ENCODE data around the gene NYAP2. TPM values are rescaled to one million over a fixed set of nuclear protein-coding genes. Genes with fewer than 3 reads are reported as not detected.

The NYAP2 gene
- total RNA-seq, 1 donor from 2014 or later = 0.07 TPM

DNA sequence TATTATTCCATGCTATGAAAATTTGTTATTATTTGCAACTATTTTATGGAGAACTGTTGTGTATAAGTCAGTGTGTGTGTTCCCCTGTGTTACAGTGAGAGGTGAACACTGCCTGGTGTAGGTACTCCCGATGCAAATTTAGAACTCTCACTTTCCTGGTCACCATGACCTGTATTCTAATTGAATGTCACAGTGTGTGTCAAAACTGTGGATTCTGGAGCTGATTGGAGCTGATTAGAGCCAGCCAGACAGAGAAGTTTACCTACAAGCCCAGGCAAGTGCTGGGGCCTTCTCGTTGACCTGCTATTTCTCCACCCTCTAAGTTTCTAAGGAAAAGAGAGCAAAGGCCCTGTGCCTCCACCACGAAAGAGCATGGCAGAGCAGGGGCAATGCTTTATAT lies 216.0 kb downstream of the NYAP2 start:
- Mint-ChIP-seq H3K27me3 (ENCODE audit: insufficient read depth, low read depth) (no peaks in the 10 kb centered on the region), H3K9me3 (no peaks in the 10 kb centered on the region), H3K27ac (no peak overlapping the region), H3K4me1 (peaks cover 6% of the 10 kb centered on the region), H3K4me3 (no peak overlapping the region), H3K36me3 (no peaks in the 10 kb centered on the region)
- Histone ChIP-seq H3F3A (ENCODE audit: low read depth) (no peaks in the 10 kb centered on the region), H3K27me3 (no peaks in the 10 kb centered on the region), H3K27ac (no peak overlapping the region), H3K4me2 (no peak overlapping the region), H3K79me2 (ENCODE audit: low read depth) (no peaks in the 10 kb centered on the region), H3K9me3 (ENCODE audit: low read depth) (no peaks in the 10 kb centered on the region), H3K9ac (no peak overlapping the region), H3K36me3 (no peaks in the 10 kb centered on the region), H3K4me3 (no peak overlapping the region), H2AFZ (replicated peaks) (no peak overlapping the region), H4K20me1 (ENCODE audit: low read depth) (no peaks in the 10 kb centered on the region), H3K4me1 (no peaks in the 10 kb centered on the region)
- no peak for TF ChIP-seq EZH2 (IDR thresholded peaks at IDR 0.05)
- no peak for TF ChIP-seq CTCF (IDR thresholded peaks at IDR 0.05)
- TF ChIP-seq EZH2phosphoT487 (IDR thresholded peaks at IDR 0.05) = no peak
- DNase-seq (ENCODE audit: low spot score) = no peak

- Histone ChIP-seq H4K20me1 (ENCODE audit: low read depth) (no peaks in the 10 kb centered on the region), H3F3A (ENCODE audit: low read depth) (no peaks in the 10 kb centered on the region), H3K36me3 (no peaks in the 10 kb centered on the region), H3K79me2 (ENCODE audit: low read depth) (no peaks in the 10 kb centered on the region), H3K27ac (no peak overlapping the region), H3K9ac (no peak overlapping the region), H3K4me1 (no peaks in the 10 kb centered on the region), H3K4me3 (no peak overlapping the region), H3K9me3 (ENCODE audit: low read depth) (no peaks in the 10 kb centered on the region), H3K27me3 (no peaks in the 10 kb centered on the region), H2AFZ (replicated peaks) (no peak overlapping the region), H3K4me2 (no peak overlapping the region)
- Mint-ChIP-seq H3K4me3 (no peak overlapping the region), H3K4me1 (peaks cover 6% of the 10 kb centered on the region), H3K27me3 (ENCODE audit: insufficient read depth, low read depth) (no peaks in the 10 kb centered on the region), H3K36me3 (no peaks in the 10 kb centered on the region), H3K27ac (no peak overlapping the region), H3K9me3 (no peaks in the 10 kb centered on the region)
- no peak for DNase-seq (ENCODE audit: low spot score)
- no peak for TF ChIP-seq EZH2phosphoT487 (IDR thresholded peaks at IDR 0.05)
- TF ChIP-seq EZH2 (IDR thresholded peaks at IDR 0.05) = no peak
Observed at GRCh38 chr2:225616372-225616771, 216.9 kb downstream of the NYAP2 start.

- Histone ChIP-seq H3K27me3 (no peaks in the 10 kb centered on the region), H3K9me3 (ENCODE audit: low read depth) (no peaks in the 10 kb centered on the region), H3K9ac (no peak overlapping the region), H3K4me2 (no peak overlapping the region), H3K4me3 (no peak overlapping the region), H3K4me1 (no peaks in the 10 kb centered on the region), H3F3A (ENCODE audit: low read depth) (no peaks in the 10 kb centered on the region), H3K27ac (no peak overlapping the region), H4K20me1 (ENCODE audit: low read depth) (no peaks in the 10 kb centered on the region), H3K79me2 (ENCODE audit: low read depth) (no peaks in the 10 kb centered on the region), H2AFZ (replicated peaks) (no peak overlapping the region), H3K36me3 (no peaks in the 10 kb centered on the region)
- no peaks in the 10 kb centered on the region for H3K27me3 Mint-ChIP-seq (ENCODE audit: insufficient read depth, low read depth)
- DNase-seq (ENCODE audit: low spot score) = no peak
- no peaks in the 10 kb centered on the region for H3K36me3 Mint-ChIP-seq
- no peak overlapping the region for H3K27ac Mint-ChIP-seq
- H3K4me1 Mint-ChIP-seq = peaks cover 6% of the 10 kb centered on the region
- H3K4me3 Mint-ChIP-seq = no peak overlapping the region
- no peak for TF ChIP-seq CTCF (IDR thresholded peaks at IDR 0.05)
- no peak for TF ChIP-seq EZH2phosphoT487 (IDR thresholded peaks at IDR 0.05)
- no peak for TF ChIP-seq EZH2 (IDR thresholded peaks at IDR 0.05)
- H3K9me3 Mint-ChIP-seq = no peaks in the 10 kb centered on the region
Observed at GRCh38 chr2:225616848-225617247, 217.3 kb downstream of the NYAP2 start.

DNA sequence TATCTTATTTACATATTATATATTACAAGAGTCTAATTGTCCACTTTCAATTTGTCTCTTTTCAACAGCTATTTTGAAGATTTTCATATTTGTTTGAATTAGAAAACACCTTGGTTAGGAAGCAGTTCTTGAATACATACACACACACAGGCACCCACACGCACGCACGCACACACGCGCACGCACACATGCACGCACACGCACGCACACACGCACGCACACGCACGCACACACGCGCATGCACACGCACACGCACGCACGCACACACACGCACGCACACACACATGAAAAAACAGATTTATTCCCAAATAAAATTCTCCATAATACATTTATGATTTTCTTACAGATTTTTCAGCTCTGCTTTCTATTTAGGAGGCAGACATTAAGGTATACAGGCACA lies 220.7 kb downstream of the NYAP2 start:
- Mint-ChIP-seq H3K27me3 (ENCODE audit: insufficient read depth, low read depth) (no peaks in the 10 kb centered on the region), H3K9me3 (no peaks in the 10 kb centered on the region), H3K36me3 (no peaks in the 10 kb centered on the region), H3K4me3 (no peak overlapping the region), H3K27ac (no peak overlapping the region), H3K4me1 (peaks cover under 1% of the 10 kb centered on the region)
- no peaks in the 10 kb centered on the region for H3K27me3 ChIP-seq
- no peak overlapping the region for H3K27ac ChIP-seq
- H3K4me1 ChIP-seq = no peaks in the 10 kb centered on the region
- no peaks in the 10 kb centered on the region for H3K79me2 ChIP-seq (ENCODE audit: low read depth)
- no peak overlapping the region for H3K4me2 ChIP-seq
- H3K36me3 ChIP-seq = no peaks in the 10 kb centered on the region
- no peak overlapping the region for H2AFZ ChIP-seq (replicated peaks)
- H3K9me3 ChIP-seq (ENCODE audit: low read depth) = no peaks in the 10 kb centered on the region
- TF ChIP-seq CTCF (IDR thresholded peaks at IDR 0.05) = no peak
- no peak for TF ChIP-seq EZH2 (IDR thresholded peaks at IDR 0.05)
- TF ChIP-seq EZH2phosphoT487 (IDR thresholded peaks at IDR 0.05) = no peak
- no peak for DNase-seq (ENCODE audit: low spot score)
- no peak overlapping the region for H3K4me3 ChIP-seq
- H3F3A ChIP-seq (ENCODE audit: low read depth) = no peaks in the 10 kb centered on the region
- no peaks in the 10 kb centered on the region for H4K20me1 ChIP-seq (ENCODE audit: low read depth)
- no peak overlapping the region for H3K9ac ChIP-seq
